Ovary (tissue), 9 donors: Measurements from ENCODE around the gene POU6F2. TPM values are rescaled to one million over a fixed set of nuclear protein-coding genes. Genes with fewer than 3 reads are reported as not detected.

ENCODE experiments used
- DNase-seq, 5 donors: peaks; one replicate each; pipeline ENCODE4 v3.0.0-alpha.2; 2019 to 2020
- H3K27ac ChIP-seq, 2 donors: fragments of 200-600 bp; one replicate each; pipeline versions ENCODE4 v1.5.1 to v1.8.0; 2019 to 2022
- H3K27me3 ChIP-seq: fragments of 200-600 bp; one replicate; pipeline ENCODE4 v1.8.0; 2022
- H3K36me3 ChIP-seq: fragments of 200-600 bp; sonication (generic); one replicate; pipeline ENCODE4 v1.5.1; 2019
- H3K4me1 ChIP-seq: one replicate; pipeline ENCODE4 v1.8.1; 2013; ENCODE audit warnings: mild to moderate bottlenecking, moderate library complexity; ENCODE audit not compliant: insufficient read depth
- H3K4me3 ChIP-seq: fragments of 200-600 bp; sonication (generic); one replicate; pipeline ENCODE4 v1.5.1; 2017
- H3K9me3 ChIP-seq, 2 donors: fragments of 200-600 bp in 1 of 2; sonication (generic) in 1 of 2; one replicate each; pipeline versions ENCODE4 v1.5.1 to v1.8.1; 2013 to 2019; ENCODE audit warnings: mild to moderate bottlenecking in 1 of 2, moderate library complexity in 1 of 2
- CTCF ChIP-seq, 3 donors: fragments of 450-650 bp in 2 of 3; fragments of 200-600 bp in 1 of 3; IDR thresholded peaks; one replicate each; pipeline versions ENCODE4 v1.5.1 to v1.8.0; 2016 to 2022; ENCODE audit warnings: antibody characterized with exemption in 3 of 3, mild to moderate bottlenecking in 1 of 3
- EP300 ChIP-seq: sonication (generic); formaldehyde crosslinking; IDR thresholded peaks from one replicate; pipeline ENCODE4 v1.6.1; 2017; ENCODE audit warnings: antibody characterized with exemption
- POLR2A ChIP-seq: fragments of 450-650 bp; IDR thresholded peaks from one replicate; pipeline ENCODE4 v1.6.1; 2017; ENCODE audit warnings: antibody characterized with exemption, mild to moderate bottlenecking, moderate library complexity
- WGBS, 3 donors: extraction: QIAGEN DNeasy Blood & Tissue Kit in 1 of 3; methylation state at CpG; one replicate each; pipeline versions ENCODE4 v1.1.5 to v1.1.7; 2013 to 2017; 5-methylcytosine and 5-hydroxymethylcytosine counted together
- intact Hi-C, 4 donors: fragments of 100-400 bp; cut with DNase I; formaldehyde crosslinking; loops; one replicate each; pipeline versions ENCODE4 v1.11.0 to v1.15.1; 2022 to 2023
- polyA plus RNA-seq, 2 donors: library from polyadenylated mRNA; stranded (reverse); fragments of 200-250 nt in 1 of 2; fragments of 350-450 nt in 1 of 2; fragmentation: Illumina TruSeq in 1 of 2; extraction: RNeasy Lipid Tissue Mini Kit (QIAGEN cat#74804) in 1 of 2; gene quantifications; one replicate each; pipeline ENCODE4 v1.2.3, GENCODE V29; 2013 to 2014
- total RNA-seq, 7 donors: library from RNA; depleted of rRNA in 2 of 7; stranded (reverse); fragments of >200 nt in 2 of 7; fragmentation: NEBNext Ultra II Directional in 3 of 7; extraction: Animal tissue kit (Norgen Biotek cat#: 25700) in 3 of 7; gene quantifications; one replicate each; pipeline versions ENCODE4 v1.1.0 to v1.2.4, GENCODE V29; 2016 to 2023
- donor health status: DM: no; HTN: no; CAD: no; lungs with moderate emphysema.
- donor health status: DM: no; HTN: no; CAD: no.
- donor health status: Bipolar disorder and iron deficiency.
- donor health status: DM: yes; HTN: yes; CAD: no.
- donor health status: DM: no; HTN: no; CAD: no.
- donor health status: DM: yes; HTN: yes; CAD: no.

POU6F2 gene
- total and polyA plus RNA-seq, 9 donors, result 0.17 to 2.0 (median 0.61) TPM

GRCh38 chr7:38934051-38934450 lies 43.7 kb upstream of the POU6F2 start:
- Histone ChIP-seq H3K27ac (no peak overlapping the region), H3K4me1 (no peaks in the 10 kb centered on the region), H3K27me3 (no peaks in the 10 kb centered on the region), H3K9me3 (no peaks in the 10 kb centered on the region), H3K4me3 (no peak overlapping the region), H3K36me3 (no peaks in the 10 kb centered on the region)
- 89 to 94% (median 94%) methylated on average over 3 of the region's 3 CpGs for WGBS, 3 donors
- DNase-seq, result no peak
- no peak for TF ChIP-seq CTCF (IDR thresholded peaks at IDR 0.05)
- no peak for TF ChIP-seq POLR2A
- no peak for TF ChIP-seq EP300
- intact Hi-C loops, result loop anchor here in 1 of 4 donors (10.0 kb wide), 1 partner anchor 531 kb away; no protein-coding TSS in a partner anchor

- no peaks in the 10 kb centered on the region for H3K27me3 ChIP-seq
Observed at GRCh38 chr7:38934536-38934935, 43.2 kb upstream of the POU6F2 start.

GRCh38 chr7:38936641-38937040 lies 41.1 kb upstream of the POU6F2 start:
- Histone ChIP-seq H3K36me3 (no peaks in the 10 kb centered on the region), H3K9me3 (no peaks in the 10 kb centered on the region), H3K4me1 (no peaks in the 10 kb centered on the region), H3K4me3 (no peak overlapping the region), H3K27ac (no peak overlapping the region), H3K27me3 (no peaks in the 10 kb centered on the region)
- TF ChIP-seq POLR2A, result no peak
- TF ChIP-seq CTCF (IDR thresholded peaks at IDR 0.05), result no peak
- no peak for TF ChIP-seq EP300
- 80 to 93% (median 84%) methylated on average over 1 of the region's 1 CpG for WGBS, 3 donors
- intact Hi-C loops, result loop anchor here in 1 of 4 donors (10.0 kb wide), 1 partner anchor 528 kb away; no protein-coding TSS in a partner anchor
- DNase-seq, result no peak

More at GRCh38 chr7:38934536-38934935, 43.2 kb upstream of the POU6F2 start:
- Histone ChIP-seq H3K4me3 (no peak overlapping the region), H3K27ac (no peak overlapping the region), H3K36me3 (no peaks in the 10 kb centered on the region), H3K4me1 (no peaks in the 10 kb centered on the region), H3K9me3 (no peaks in the 10 kb centered on the region)
- WGBS, 3 donors, result 96 to 97% (median 96%) methylated on average over 10 of the region's 10 CpGs
- intact Hi-C loops, result loop anchor here in 1 of 4 donors (10.0 kb wide), 1 partner anchor 530 kb away; no protein-coding TSS in a partner anchor
- TF ChIP-seq POLR2A (no peak), CTCF (IDR thresholded peaks at IDR 0.05) (no peak), EP300 (no peak)
- no peak for DNase-seq

GRCh38 chr7:38938001-38938485 lies 39.7 kb upstream of the POU6F2 start:
- no peaks in the 10 kb centered on the region for H3K4me1 ChIP-seq
- no peaks in the 10 kb centered on the region for H3K27me3 ChIP-seq
- no peak for TF ChIP-seq POLR2A
- no peak for TF ChIP-seq EP300
- no peak for TF ChIP-seq CTCF (IDR thresholded peaks at IDR 0.05)
- 36 to 52% (median 47%) methylated on average over 1 of the region's 1 CpG for WGBS, 3 donors
- H3K9me3 ChIP-seq, result no peaks in the 10 kb centered on the region
- no peak overlapping the region for H3K27ac ChIP-seq
- intact Hi-C loops, result loop anchor here in 1 of 4 donors (10.0 kb wide), 1 partner anchor 527 kb away; no protein-coding TSS in a partner anchor
- DNase-seq, result no peak
- H3K4me3 ChIP-seq, result no peak overlapping the region
- H3K36me3 ChIP-seq, result no peaks in the 10 kb centered on the region
